ENCODE results near the gene NPIPB2. TPM values are rescaled to one million over a fixed set of nuclear protein-coding genes. Genes with fewer than 3 reads are reported as not detected.

The NPIPB2 gene
- total and polyA plus RNA-seq, 12 donors = 1.6 to 21.2 (median 4.4) TPM

GRCh38 chr16:11886881-11887280 lies 55.0 kb downstream of the NPIPB2 start:
- Histone ChIP-seq H3K36me3 (replicated peaks in 1 of 2) (peaks cover 0 to 87% of the 10 kb centered on the region in 2 donors), H3K27me3 (no peaks in the 10 kb centered on the region), H3K4me3 (no peak overlapping the region), H3K27ac (no peak overlapping the region), H3K4me1 (replicated peaks in 1 of 2) (no peaks in the 10 kb centered on the region), H3K9me3 (replicated peaks in 1 of 3) (no peaks in the 10 kb centered on the region)
- 88 to 91% (median 89%) methylated on average over 6 of the region's 6 CpGs for WGBS, 4 donors
- no peak for DNase-seq
- TF ChIP-seq POLR2A (IDR thresholded peaks at IDR 0.05) = no peak
- TF ChIP-seq CTCF (IDR thresholded peaks at IDR 0.05) = no peak
- intact Hi-C loops (cut with DNase I) = no loop called here

GRCh38 chr16:11884035-11884434 lies 57.8 kb downstream of the NPIPB2 start:
- H3K27me3 ChIP-seq = no peaks in the 10 kb centered on the region
- no peak overlapping the region for H3K27ac ChIP-seq
- peaks cover 0 to 95% of the 10 kb centered on the region in 2 donors for H3K36me3 ChIP-seq (replicated peaks in 1 of 2)
- 96 to 98% (median 97%) methylated on average over 5 of the region's 5 CpGs for WGBS, 4 donors
- no peak overlapping the region for H3K4me3 ChIP-seq
- TF ChIP-seq CTCF (IDR thresholded peaks at IDR 0.05) (no peak), POLR2A (IDR thresholded peaks at IDR 0.05) (no peak)
- no peak for DNase-seq
- intact Hi-C loops (cut with DNase I) = no loop called here
- H3K9me3 ChIP-seq (replicated peaks in 1 of 3) = no peaks in the 10 kb centered on the region
- H3K4me1 ChIP-seq (replicated peaks in 1 of 2) = no peaks in the 10 kb centered on the region

- H3K27me3 ChIP-seq = no peaks in the 10 kb centered on the region
- no peaks in the 10 kb centered on the region for H3K4me1 ChIP-seq (replicated peaks in 1 of 2)
- H3K36me3 ChIP-seq (replicated peaks in 1 of 2) = peaks cover 0 to 91% of the 10 kb centered on the region in 2 donors
These were observed 61.8 kb downstream of the NPIPB2 start for GRCh38 chr16:11880007-11880406.

GRCh38 chr16:11877374-11877773 lies 64.5 kb downstream of the NPIPB2 start:
- H3K9me3 ChIP-seq (replicated peaks in 1 of 3) = no peaks in the 10 kb centered on the region
- H3K27ac ChIP-seq = no peak overlapping the region
- no peak for TF ChIP-seq CTCF (IDR thresholded peaks at IDR 0.05)
- no peak for TF ChIP-seq POLR2A (IDR thresholded peaks at IDR 0.05)
- intact Hi-C loops (cut with DNase I) = no loop called here
- no peak for DNase-seq
- WGBS, 4 donors = 74 to 85% (median 79%) methylated on average over 5 of the region's 5 CpGs
- no peak overlapping the region for H3K4me3 ChIP-seq
- H3K27me3 ChIP-seq = no peaks in the 10 kb centered on the region
- peaks cover 0 to 84% of the 10 kb centered on the region in 2 donors for H3K36me3 ChIP-seq (replicated peaks in 1 of 2)
- H3K4me1 ChIP-seq (replicated peaks in 1 of 2) = no peaks in the 10 kb centered on the region

More at GRCh38 chr16:11880007-11880406, 61.8 kb downstream of the NPIPB2 start:
- no peak for TF ChIP-seq CTCF (IDR thresholded peaks at IDR 0.05)
- TF ChIP-seq POLR2A (IDR thresholded peaks at IDR 0.05) = no peak
- H3K9me3 ChIP-seq (replicated peaks in 1 of 3) = no peaks in the 10 kb centered on the region
- intact Hi-C loops (cut with DNase I) = no loop called here
- 89 to 91% (median 89%) methylated on average over 5 of the region's 5 CpGs for WGBS, 4 donors
- H3K27ac ChIP-seq = no peak overlapping the region
- DNase-seq = no peak
- H3K4me3 ChIP-seq = no peak overlapping the region

Small RNA genes lying within 50 kb of the gene (small RNA-seq; reads per million reads assigned to genes)
- 0 reads per million in 2 donors for gene AC007216.5
- 0 reads per million in 2 donors for gene COX6CP1
- gene UBL5P4 = 0 reads per million in 2 donors

Other genes starting within 250 kb of the NPIPB2 start
- 10 to 100 TPM; 33.5 to 68.4 (median 46.6) TPM for gene TXNDC11, start 199.2 kb downstream of the NPIPB2 start, total RNA-seq
- 10 to 100 TPM; 51.2 to 78.1 (median 57.4) TPM for gene TXNDC11, start 199.2 kb downstream of the NPIPB2 start, polyA plus RNA-seq
- 10 to 100 TPM; 32.1 to 61.3 (median 44.6) TPM for gene ZC3H7A, start 144.8 kb downstream of the NPIPB2 start, total RNA-seq
- gene ZC3H7A, start 144.8 kb downstream of the NPIPB2 start, polyA plus RNA-seq = 10 to 100 TPM; 31.1 to 83.9 (median 35.9) TPM
- gene RSL1D1, start 90.5 kb downstream of the NPIPB2 start, total RNA-seq = 100 to 1,000 TPM in 8 of 9 donors, 10 to 100 TPM in 1; 90.6 to 511 (median 132) TPM
- gene RSL1D1, start 90.5 kb downstream of the NPIPB2 start, polyA plus RNA-seq = 100 to 1,000 TPM in 1 of 3 donors, 10 to 100 TPM in 2; 40.1 to 364 (median 43.1) TPM
- 100 to 1,000 TPM in 5 of 9 donors, 10 to 100 TPM in 4; 55.2 to 188 (median 113) TPM for gene GSPT1, start 26.1 kb downstream of the NPIPB2 start, total RNA-seq
- gene GSPT1, start 26.1 kb downstream of the NPIPB2 start, polyA plus RNA-seq = 100 to 1,000 TPM in 1 of 3 donors, 10 to 100 TPM in 2; 21.1 to 246 (median 23.3) TPM
- gene TNFRSF17, start 23.2 kb upstream of the NPIPB2 start, total RNA-seq = not detected
- under 1 TPM in 2 of 3 donors, not detected in 1; 0.13 to 0.84 TPM for gene TNFRSF17, start 23.2 kb upstream of the NPIPB2 start, polyA plus RNA-seq
- 10 to 100 TPM in 8 of 9 donors, 1 to 10 TPM in 1; 9.4 to 33.7 (median 18.5) TPM for gene SNX29, start 34.7 kb upstream of the NPIPB2 start, total RNA-seq
- 1 to 10 TPM; 2.2 to 7.4 (median 4.7) TPM for gene SNX29, start 34.7 kb upstream of the NPIPB2 start, polyA plus RNA-seq